ENCODE results near the gene ZNF532.

- no peak for TF ChIP-seq POLR2A (IDR thresholded peaks at IDR 0.05)
- TF ChIP-seq CTCF (IDR thresholded peaks at IDR 0.05), result no peak
These were observed 157.7 kb downstream of the ZNF532 start for GRCh38 chr18:59022167-59022945.
